Measurements from ENCODE around the gene CACNA1B.

GRCh38 chr9:137827908-137828526 lies 49.6 kb upstream of the CACNA1B start:
- no peak for TF ChIP-seq CTCF (IDR thresholded peaks at IDR 0.05 in 8 of 11, conservative IDR thresholded peaks at IDR 0.05 in 3 of 11)
- TF ChIP-seq POLR2AphosphoS5 (IDR thresholded peaks at IDR 0.05) = peak in 1 of 3 donors; percentile 37
- no peak for TF ChIP-seq POLR2A (IDR thresholded peaks at IDR 0.05)

Measured in spleen (tissue), 7 donors.